GM19035 (cell line): Measurements from ENCODE around the gene PPP3CB.
A peak's percentile ranks its signal among the peaks of the same experiment; 100 is the strongest.
"Not testable (repeated sequence)": the region's sequence is repeated elsewhere in the genome, so short reads cannot be mapped to it uniquely, and the experiment has no call there.

Source experiments
- ATAC-seq: cut with Tn5 transposase; IDR thresholded peaks from one replicate; pipeline ENCODE4 v1.9.1; 2021; ENCODE audit not compliant: unreplicated experiment

Gene PPP3CB

GRCh38 chr10:73423309-73423708 is 72.5 kb downstream of the PPP3CB start:
- ATAC-seq: no peak

DNA sequence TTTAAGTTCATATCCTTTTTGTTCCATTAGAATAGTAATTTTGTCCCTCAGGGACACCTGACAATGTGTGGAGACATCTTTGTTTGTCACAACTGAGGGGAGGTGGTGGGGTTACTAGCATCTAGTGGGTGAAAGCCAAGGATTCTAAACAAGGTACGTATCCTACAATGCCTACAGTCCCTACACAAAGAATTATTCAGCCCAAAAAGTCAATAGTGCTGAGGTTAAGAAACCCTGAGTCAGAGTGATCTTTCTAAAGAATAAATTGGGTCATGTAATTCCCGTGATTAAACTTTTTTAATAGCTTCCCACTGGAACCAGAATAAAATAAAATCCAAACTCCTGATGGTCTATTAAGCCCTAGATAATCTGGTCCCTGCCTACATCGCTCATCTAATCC is 79.3 kb downstream of the PPP3CB start:
- ATAC-seq: no peak

- peak; percentile 23 for ATAC-seq
These were observed 81.4 kb downstream of the PPP3CB start for GRCh38 chr10:73414230-73414945.

DNA sequence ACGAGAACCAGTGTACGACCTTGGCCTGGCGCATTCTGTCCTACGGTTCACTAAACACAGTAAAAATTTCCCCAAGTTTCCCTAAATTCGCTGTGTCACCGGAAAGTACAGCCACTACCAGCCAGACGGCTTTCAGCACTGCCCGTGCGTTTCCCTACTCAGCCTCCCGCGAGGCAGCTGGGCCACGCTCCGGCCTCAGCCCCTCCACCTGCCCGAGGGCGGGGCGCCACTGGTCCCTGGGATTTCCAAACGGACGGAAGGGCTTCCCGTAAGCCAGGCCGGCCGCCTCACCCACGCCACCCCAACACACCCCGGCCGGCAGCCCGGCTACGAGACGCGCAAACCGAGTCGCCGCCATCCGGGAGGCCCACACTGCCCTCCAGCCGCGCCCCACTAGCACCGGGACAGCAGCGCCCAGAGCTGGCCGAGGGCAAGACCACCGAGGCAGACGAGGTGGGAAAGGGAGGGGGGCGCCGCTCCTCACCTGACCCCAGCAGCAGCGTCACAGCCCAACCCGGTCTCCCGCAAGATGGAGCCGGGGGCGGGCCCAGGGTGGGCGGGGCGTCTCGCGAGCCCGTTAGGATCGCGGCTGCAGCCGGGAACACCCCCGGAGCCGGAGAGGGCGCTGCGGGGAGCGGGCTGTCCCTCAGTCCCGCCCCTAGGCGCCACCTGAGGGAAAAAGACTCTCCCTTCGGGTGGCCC is 82.1 kb downstream of the PPP3CB start, which contains the start of gene ANXA7:
ANXA7 (minus strand) TSS at position 531 of the 702 bp plus-strand sequence. CDS start 13,202 bp downstream, outside the sequence.
- peak; percentile 88 for ATAC-seq

DNA sequence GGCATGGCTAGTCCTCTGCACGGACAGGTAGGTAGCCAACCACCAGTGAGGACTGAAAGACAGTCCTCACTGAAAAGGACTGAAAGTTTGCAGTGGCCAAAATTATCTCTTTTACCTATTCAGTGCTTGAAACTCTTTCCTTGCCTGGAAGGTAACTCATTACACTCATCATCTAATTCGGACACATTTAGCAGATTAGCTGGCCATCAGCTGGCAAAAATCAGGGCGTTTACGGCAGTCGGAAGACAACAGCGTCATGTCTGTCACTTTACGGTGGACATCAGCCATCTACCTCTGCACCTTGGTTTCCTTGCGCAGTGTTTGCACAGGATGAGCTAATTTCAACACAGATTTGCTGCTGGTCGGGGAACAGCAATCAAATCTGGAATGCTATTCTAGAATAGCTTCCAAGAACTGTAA is 82.7 kb downstream of the PPP3CB start:
- ATAC-seq: peak; percentile 26

DNA sequence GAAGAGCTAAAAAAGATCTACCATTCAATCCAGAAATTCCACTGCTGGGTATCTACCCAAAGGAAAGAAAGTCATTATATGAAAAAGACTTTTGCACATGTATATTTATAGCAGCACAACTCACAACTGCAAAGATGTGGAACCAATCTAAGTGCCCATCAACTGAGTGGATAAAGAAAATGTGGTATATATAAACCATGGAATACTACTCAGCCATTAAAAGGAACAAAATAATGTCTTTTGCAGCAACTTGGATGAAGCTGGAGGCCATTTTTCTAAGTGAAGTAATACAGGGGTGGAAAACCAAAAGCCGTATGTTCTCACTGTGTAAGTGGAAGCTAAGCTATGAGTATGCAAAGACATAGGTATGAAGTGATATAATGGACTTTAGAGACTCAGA is 84.9 kb downstream of the PPP3CB start:
- ATAC-seq: no peak

- ATAC-seq: no peak
These were observed 86.8 kb downstream of the PPP3CB start for GRCh38 chr10:73408978-73409521.

DNA sequence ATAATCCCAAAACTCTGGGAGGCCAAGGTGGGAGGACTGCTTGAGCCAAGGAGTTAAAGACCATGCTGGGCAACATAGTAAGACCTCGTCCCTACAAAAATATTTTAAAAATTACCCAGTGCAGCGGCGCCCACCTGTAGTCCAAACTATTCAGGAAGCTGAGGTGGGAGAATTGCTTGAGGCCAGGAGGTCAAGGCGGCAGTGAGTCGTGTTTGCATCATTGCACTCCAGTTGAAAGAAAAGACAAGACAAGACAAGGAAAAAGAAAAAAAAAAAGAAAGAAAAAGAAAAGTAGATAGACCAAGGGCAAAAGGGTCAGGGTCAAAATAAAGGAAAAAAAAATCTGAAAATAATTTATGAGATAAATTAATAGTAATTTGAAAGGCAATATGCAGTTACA is 87.8 kb downstream of the PPP3CB start:
- ATAC-seq: no peak

DNA sequence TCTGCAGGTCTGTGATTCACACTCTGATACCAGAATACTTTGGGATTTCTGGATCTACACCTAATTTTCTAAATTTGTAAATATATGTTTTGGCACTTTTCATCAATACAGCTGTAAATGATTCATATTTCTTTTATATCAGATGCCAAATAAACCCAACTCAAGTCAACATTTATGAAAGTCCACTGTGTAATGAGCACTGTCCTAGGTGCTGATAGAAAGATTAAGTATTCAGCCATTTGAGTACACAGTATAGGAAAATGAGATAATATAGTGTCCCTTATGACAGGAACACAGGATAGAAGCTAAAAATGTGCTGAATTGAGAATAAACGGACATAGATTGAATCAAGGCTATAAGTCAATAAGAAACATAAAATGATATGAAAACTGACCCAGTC is 88.3 kb downstream of the PPP3CB start:
- ATAC-seq: no peak

GRCh38 chr10:73406846-73407245 is 89.0 kb downstream of the PPP3CB start:
- no peak for ATAC-seq

GRCh38 chr10:73405556-73405955 is 90.3 kb downstream of the PPP3CB start:
- ATAC-seq: no peak

DNA sequence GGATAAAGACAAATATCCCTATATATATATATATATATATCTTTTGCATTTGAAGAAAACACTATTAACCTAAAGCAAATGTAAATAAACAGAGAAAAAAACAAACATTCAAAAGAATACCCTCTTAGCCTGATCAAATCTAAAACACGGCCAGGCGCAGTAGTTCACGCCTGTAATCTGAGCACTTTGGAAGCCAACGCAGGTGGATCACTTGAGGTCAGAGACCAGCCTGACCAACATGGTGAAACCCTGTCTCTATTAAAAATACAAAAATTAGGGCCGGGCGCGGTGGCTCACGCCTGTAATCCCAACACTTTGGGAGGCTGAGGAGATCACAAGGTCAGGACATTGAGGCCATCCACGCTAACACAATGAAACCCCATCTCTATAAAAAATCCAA is 91.1 kb downstream of the PPP3CB start:
- no peak for ATAC-seq

GRCh38 chr10:73401636-73402035 is 94.2 kb downstream of the PPP3CB start:
- ATAC-seq: no peak

DNA sequence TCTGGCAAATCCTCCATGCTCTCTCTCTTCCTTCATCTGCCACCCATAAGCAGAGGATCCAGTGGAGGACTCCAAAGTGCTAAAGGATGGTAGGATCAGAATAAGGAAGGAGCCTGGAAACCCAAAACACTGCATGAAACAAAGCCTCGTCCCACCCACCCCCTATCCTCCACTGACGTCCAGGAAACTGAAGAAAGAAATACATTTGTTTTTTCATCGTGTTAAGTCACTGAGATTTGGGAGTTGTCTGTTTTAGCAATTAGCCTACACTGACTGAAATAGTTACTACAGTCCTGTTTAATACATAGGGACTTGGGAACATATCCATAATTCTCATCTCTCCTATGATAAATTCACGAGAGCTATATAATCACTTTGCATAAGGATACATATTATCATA is 96.8 kb downstream of the PPP3CB start:
- no peak for ATAC-seq

GRCh38 chr10:73398024-73398423 is 97.8 kb downstream of the PPP3CB start:
- ATAC-seq: no peak

DNA sequence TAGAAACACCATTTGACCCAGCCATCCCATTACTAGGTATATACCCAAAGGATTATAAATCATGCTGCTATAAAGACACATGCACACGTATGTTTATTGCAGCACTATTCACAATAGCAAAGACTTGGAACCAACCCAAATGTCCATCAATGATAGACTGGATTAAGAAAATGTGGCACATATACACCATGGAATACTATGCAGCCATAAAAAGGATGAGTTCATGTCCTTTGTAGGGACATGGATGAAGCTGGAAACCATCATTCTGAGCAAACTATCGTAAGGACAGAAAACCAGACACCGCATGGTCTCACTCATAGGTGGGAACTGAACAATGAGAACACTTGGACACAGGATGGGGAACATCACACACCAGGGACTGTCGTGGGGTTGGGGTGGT is 101.5 kb downstream of the PPP3CB start:
- ATAC-seq: not testable (repeated sequence)

DNA sequence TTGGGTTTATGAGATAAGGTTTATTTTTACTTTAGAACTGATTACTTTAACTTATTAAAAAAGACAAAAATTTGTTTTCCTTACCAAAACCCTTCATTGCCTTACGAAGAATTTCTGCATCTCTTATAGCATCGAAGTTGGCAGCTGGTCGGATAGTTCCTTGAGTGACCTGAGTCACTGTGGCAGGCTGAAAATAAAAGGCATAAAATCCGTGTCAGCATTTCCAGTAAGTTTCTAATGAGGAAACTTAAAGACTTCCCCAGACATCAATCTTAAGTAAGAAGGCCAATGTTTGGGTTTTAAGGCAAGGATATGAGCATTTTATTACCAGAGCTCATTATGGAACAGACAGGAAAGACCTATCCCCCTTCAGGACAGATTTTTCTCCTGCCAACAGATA is 107.6 kb downstream of the PPP3CB start:
- no peak for ATAC-seq

GRCh38 chr10:73386583-73386982 is 109.2 kb downstream of the PPP3CB start:
- ATAC-seq: no peak
